Muscle layer of colon (tissue), 2 donors: ENCODE data around the gene APBB3.

Experiments used
- H3K27ac ChIP-seq: one replicate; pipeline ENCODE4 v1.7.0; 2013; ENCODE audit warnings: low read depth, mild to moderate bottlenecking, low read length, moderate library complexity
- H3K27me3 ChIP-seq, 2 donors: one replicate each; pipeline ENCODE4 v1.7.0; 2013; ENCODE audit warnings: low read length in 2 of 2, mild to moderate bottlenecking in 2 of 2; ENCODE audit not compliant: insufficient read depth in 2 of 2, control insufficient read depth in 1 of 2
- H3K36me3 ChIP-seq: one replicate; pipeline ENCODE4 v1.7.0; 2013; ENCODE audit warnings: mild to moderate bottlenecking, low read length; ENCODE audit not compliant: insufficient read depth
- H3K4me1 ChIP-seq: one replicate; pipeline ENCODE4 v1.7.0; 2013; ENCODE audit warnings: mild to moderate bottlenecking, low read length; ENCODE audit not compliant: insufficient read depth
- H3K4me3 ChIP-seq, 2 donors: one replicate each; pipeline ENCODE4 v1.7.0; 2013; ENCODE audit warnings: low read length in 2 of 2, low read depth in 1 of 2, mild to moderate bottlenecking in 1 of 2, moderate library complexity in 1 of 2
- H3K9ac ChIP-seq: one replicate; pipeline ENCODE4 v1.7.0; 2013; ENCODE audit warnings: low read length
- H3K9me3 ChIP-seq: one replicate; pipeline ENCODE4 v1.7.0; 2013; ENCODE audit warnings: mild to moderate bottlenecking, low read length
- donor health status: abdominal sarcoma.
- donor health status: Adenocarcinoma of cecum.

The APBB3 gene

GRCh38 chr5:140574165-140574564 lies 9.8 kb upstream of the APBB3 start:
- H3K9ac ChIP-seq = no peak overlapping the region
- no peaks in the 10 kb centered on the region for H3K4me1 ChIP-seq
- no peak overlapping the region for H3K27ac ChIP-seq

GRCh38 chr5:140573683-140574082 lies 9.3 kb upstream of the APBB3 start:
- no peaks in the 10 kb centered on the region for H3K4me1 ChIP-seq
- H3K9me3 ChIP-seq = no peaks in the 10 kb centered on the region
- no peaks in the 10 kb centered on the region for H3K27me3 ChIP-seq
- H3K36me3 ChIP-seq = peaks cover 9% of the 10 kb centered on the region
- no peak overlapping the region for H3K27ac ChIP-seq
- H3K9ac ChIP-seq = no peak overlapping the region
- no peak overlapping the region for H3K4me3 ChIP-seq

More at GRCh38 chr5:140574165-140574564, 9.8 kb upstream of the APBB3 start:
- peaks cover 9% of the 10 kb centered on the region for H3K36me3 ChIP-seq
- no peaks in the 10 kb centered on the region for H3K27me3 ChIP-seq
- H3K4me3 ChIP-seq = no peak overlapping the region
- no peaks in the 10 kb centered on the region for H3K9me3 ChIP-seq

- peaks cover 17% of the 10 kb centered on the region for H3K4me1 ChIP-seq
These were observed 6.7 kb upstream of the APBB3 start for GRCh38 chr5:140571105-140571504.

GRCh38 chr5:140570488-140570887 lies 6.1 kb upstream of the APBB3 start:
- H3K4me3 ChIP-seq = no peak overlapping the region
- no peaks in the 10 kb centered on the region for H3K27me3 ChIP-seq
- no peaks in the 10 kb centered on the region for H3K9me3 ChIP-seq
- H3K9ac ChIP-seq = no peak overlapping the region
- peaks cover 23% of the 10 kb centered on the region for H3K4me1 ChIP-seq
- H3K36me3 ChIP-seq = peaks cover 37% of the 10 kb centered on the region
- no peak overlapping the region for H3K27ac ChIP-seq

More at GRCh38 chr5:140571105-140571504, 6.7 kb upstream of the APBB3 start:
- H3K4me3 ChIP-seq = no peak overlapping the region
- H3K27me3 ChIP-seq = no peaks in the 10 kb centered on the region
- H3K9ac ChIP-seq = no peak overlapping the region
- peaks cover 34% of the 10 kb centered on the region for H3K36me3 ChIP-seq
- H3K27ac ChIP-seq = peak overlapping the region; percentile 24
- no peaks in the 10 kb centered on the region for H3K9me3 ChIP-seq

- Histone ChIP-seq H3K9me3 (no peaks in the 10 kb centered on the region), H3K36me3 (peaks cover 37% of the 10 kb centered on the region), H3K4me3 (no peak overlapping the region), H3K27ac (no peak overlapping the region), H3K4me1 (peaks cover 27% of the 10 kb centered on the region), H3K27me3 (no peaks in the 10 kb centered on the region), H3K9ac (no peak overlapping the region)
These were observed 5.7 kb upstream of the APBB3 start for GRCh38 chr5:140570058-140570457.

- no peak overlapping the region for H3K27ac ChIP-seq
- H3K9me3 ChIP-seq = no peaks in the 10 kb centered on the region
- H3K27me3 ChIP-seq = no peaks in the 10 kb centered on the region
- H3K36me3 ChIP-seq = peaks cover 37% of the 10 kb centered on the region
- peak overlapping the region; percentile 11 for H3K9ac ChIP-seq
- H3K4me3 ChIP-seq = no peak overlapping the region
- peaks cover 30% of the 10 kb centered on the region for H3K4me1 ChIP-seq
These were observed 4.8 kb upstream of the APBB3 start for GRCh38 chr5:140569197-140569596.

GRCh38 chr5:140568443-140569063 lies 4.2 kb upstream of the APBB3 start:
- H3K36me3 ChIP-seq = peaks cover 37% of the 10 kb centered on the region
- H3K27me3 ChIP-seq = no peaks in the 10 kb centered on the region
- no peaks in the 10 kb centered on the region for H3K9me3 ChIP-seq
- no peak overlapping the region for H3K27ac ChIP-seq
- peaks cover 33% of the 10 kb centered on the region for H3K4me1 ChIP-seq
- H3K9ac ChIP-seq = no peak overlapping the region
- H3K4me3 ChIP-seq = no peak overlapping the region

GRCh38 chr5:140567871-140568270 lies 3.5 kb upstream of the APBB3 start:
- peaks cover 40% of the 10 kb centered on the region for H3K4me1 ChIP-seq
- no peak overlapping the region for H3K27ac ChIP-seq

GRCh38 chr5:140567136-140567818 lies 2.9 kb upstream of the APBB3 start:
- peaks cover 45% of the 10 kb centered on the region for H3K4me1 ChIP-seq
- H3K27ac ChIP-seq = no peak overlapping the region
- H3K36me3 ChIP-seq = peaks cover 37% of the 10 kb centered on the region
- no peaks in the 10 kb centered on the region for H3K9me3 ChIP-seq
- no peak overlapping the region for H3K9ac ChIP-seq
- no peak overlapping the region for H3K4me3 ChIP-seq
- H3K27me3 ChIP-seq = no peaks in the 10 kb centered on the region

More at GRCh38 chr5:140567871-140568270, 3.5 kb upstream of the APBB3 start:
- H3K9me3 ChIP-seq = no peaks in the 10 kb centered on the region
- no peaks in the 10 kb centered on the region for H3K27me3 ChIP-seq
- no peak overlapping the region for H3K9ac ChIP-seq
- no peak overlapping the region for H3K4me3 ChIP-seq
- H3K36me3 ChIP-seq = peaks cover 37% of the 10 kb centered on the region

GRCh38 chr5:140566665-140567064 lies 2.3 kb upstream of the APBB3 start:
- H3K9ac ChIP-seq = no peak overlapping the region
- peaks cover 41% of the 10 kb centered on the region for H3K36me3 ChIP-seq
- H3K4me3 ChIP-seq = no peak overlapping the region
- peaks cover 45% of the 10 kb centered on the region for H3K4me1 ChIP-seq
- no peaks in the 10 kb centered on the region for H3K27me3 ChIP-seq
- H3K9me3 ChIP-seq = no peaks in the 10 kb centered on the region
- H3K27ac ChIP-seq = no peak overlapping the region

GRCh38 chr5:140565780-140566095 lies 1.3 kb upstream of the APBB3 start:
- Histone ChIP-seq H3K27ac (no peak overlapping the region), H3K4me3 (peak overlapping the region; percentile 53 to 94), H3K9me3 (no peaks in the 10 kb centered on the region), H3K9ac (no peak overlapping the region), H3K4me1 (peaks cover 45% of the 10 kb centered on the region), H3K36me3 (peaks cover 48% of the 10 kb centered on the region), H3K27me3 (no peaks in the 10 kb centered on the region)
